GM12865 (cell line): ENCODE data around the gene CIB1.
A peak's percentile ranks its signal among the peaks of the same experiment; 100 is the strongest.

ENCODE experiments used
- DNase-seq: peaks from one replicate; pipeline ENCODE4 v3.0.0; 2010; ENCODE audit warnings: low read depth
- H3K4me3 ChIP-seq: 2 replicates; pipeline ENCODE4 v1.5.1; 2011; ENCODE audit warnings: mild to moderate bottlenecking, low read depth, low read length, control low read depth
- CTCF ChIP-seq: IDR thresholded peaks from 2 replicates; pipeline ENCODE4 v1.5.1; 2011; ENCODE audit warnings: low read length, control low read depth, low read depth, inconsistent platforms; ENCODE audit not compliant: insufficient read depth; ENCODE audit errors: missing control alignments

The CIB1 gene

GRCh38 chr15:90202929-90203328, 30.8 kb downstream of the CIB1 start:
- no peak for DNase-seq
- no peak for TF ChIP-seq CTCF
- no peak overlapping the region for H3K4me3 ChIP-seq

- no peak for TF ChIP-seq CTCF
- DNase-seq, result no peak
- H3K4me3 ChIP-seq, result peak overlapping the region; percentile 68
Measured at GRCh38 chr15:90201944-90202375, 31.8 kb downstream of the CIB1 start.

DNA sequence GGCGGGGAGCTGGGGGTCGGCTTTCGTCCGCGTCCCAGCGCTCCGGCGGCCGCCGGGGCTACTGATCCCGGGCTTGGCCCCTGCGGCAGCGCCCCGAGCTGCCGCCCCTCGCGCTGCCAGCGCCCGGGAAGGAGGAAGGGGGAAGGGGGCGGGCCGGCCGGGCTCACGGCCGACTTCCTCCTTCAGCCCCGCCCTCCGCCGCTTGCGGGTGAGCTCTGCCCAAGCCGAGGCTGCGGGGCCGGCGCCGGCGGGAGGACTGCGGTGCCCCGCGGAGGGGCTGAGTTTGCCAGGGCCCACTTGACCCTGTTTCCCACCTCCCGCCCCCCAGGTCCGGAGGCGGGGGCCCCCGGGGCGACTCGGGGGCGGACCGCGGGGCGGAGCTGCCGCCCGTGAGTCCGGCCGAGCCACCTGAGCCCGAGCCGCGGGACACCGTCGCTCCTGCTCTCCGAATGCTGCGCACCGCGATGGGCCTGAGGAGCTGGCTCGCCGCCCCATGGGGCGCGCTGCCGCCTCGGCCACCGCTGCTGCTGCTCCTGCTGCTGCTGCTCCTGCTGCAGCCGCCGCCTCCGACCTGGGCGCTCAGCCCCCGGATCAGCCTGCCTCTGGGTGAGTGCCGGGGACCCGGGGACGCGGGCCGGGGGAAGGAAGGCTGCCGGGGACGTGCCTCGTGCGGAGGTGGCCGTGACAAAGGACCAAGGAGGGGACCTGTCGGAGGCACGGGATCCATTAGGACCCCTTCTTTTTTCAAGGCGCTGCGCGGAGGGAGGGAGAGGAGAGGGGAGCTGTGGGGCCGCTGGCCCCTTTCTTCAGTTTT, 32.4 kb downstream of the CIB1 start, which contains the start of gene SEMA4B:
TSS of gene SEMA4B (plus strand) at position 201 of the 814 bp plus-strand sequence. CDS start at position 450, 249 bp downstream.
- peak; percentile 79 for DNase-seq
- no peak for TF ChIP-seq CTCF
- peak within 1 kb of the TSS; percentile 68 for H3K4me3 ChIP-seq

DNA sequence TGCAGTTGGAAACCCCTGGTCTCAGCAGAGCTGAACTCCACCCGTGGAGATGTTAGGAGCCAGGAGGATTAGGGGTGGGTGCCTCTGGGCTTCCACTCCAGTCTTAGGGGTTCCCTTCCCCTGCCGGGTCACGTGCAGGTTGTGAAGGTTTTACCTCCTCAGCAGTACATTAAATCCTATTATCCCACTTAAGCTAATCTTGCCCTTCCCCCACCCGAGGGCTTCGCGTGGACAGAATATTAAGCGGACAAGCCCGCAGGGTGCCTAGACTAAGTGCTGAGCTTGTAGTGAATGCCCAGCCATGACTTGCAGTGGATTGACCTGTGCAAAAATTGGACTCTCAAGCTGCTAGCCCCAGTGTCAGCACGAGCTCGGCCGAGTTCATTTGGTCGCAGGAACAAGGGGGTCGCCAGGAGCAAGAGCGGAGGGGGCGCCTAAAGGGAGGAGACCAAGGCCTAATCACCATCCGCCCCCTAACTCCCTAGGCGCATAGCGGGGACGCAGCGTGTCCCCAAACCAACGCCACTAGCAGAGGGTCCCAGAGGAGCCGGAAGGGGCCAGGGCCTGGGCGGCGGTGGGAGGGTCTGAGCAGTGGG, 33.1 kb downstream of the CIB1 start:
- peak overlapping the region; percentile 68 for H3K4me3 ChIP-seq
- no peak for DNase-seq
- no peak for TF ChIP-seq CTCF

GRCh38 chr15:90194655-90195054, 39.1 kb downstream of the CIB1 start:
- no peak for DNase-seq

More at GRCh38 chr15:90194655-90195054, 39.1 kb downstream of the CIB1 start:
- no peak overlapping the region for H3K4me3 ChIP-seq
- TF ChIP-seq CTCF, result no peak
